GM18507 (cell line): Measurements from ENCODE around the gene RPRD2.
A peak's percentile ranks its signal among the peaks of the same experiment; 100 is the strongest.
"Not testable (repeated sequence)": the region's sequence is repeated elsewhere in the genome, so short reads cannot be mapped to it uniquely, and the experiment has no call there.

ENCODE experiments used
- DNase-seq: peaks from one replicate; pipeline ENCODE4 v3.0.0; 2011; ENCODE audit warnings: low read depth; ENCODE audit not compliant: insufficient read length; ENCODE audit errors: extremely low spot score
- FAIRE-seq: peaks from 2 replicates; lab custom pipeline; 2011; peaks lifted over from hg19 to GRCh38; lab: Jason Lieb, UNC

RPRD2 gene

DNA sequence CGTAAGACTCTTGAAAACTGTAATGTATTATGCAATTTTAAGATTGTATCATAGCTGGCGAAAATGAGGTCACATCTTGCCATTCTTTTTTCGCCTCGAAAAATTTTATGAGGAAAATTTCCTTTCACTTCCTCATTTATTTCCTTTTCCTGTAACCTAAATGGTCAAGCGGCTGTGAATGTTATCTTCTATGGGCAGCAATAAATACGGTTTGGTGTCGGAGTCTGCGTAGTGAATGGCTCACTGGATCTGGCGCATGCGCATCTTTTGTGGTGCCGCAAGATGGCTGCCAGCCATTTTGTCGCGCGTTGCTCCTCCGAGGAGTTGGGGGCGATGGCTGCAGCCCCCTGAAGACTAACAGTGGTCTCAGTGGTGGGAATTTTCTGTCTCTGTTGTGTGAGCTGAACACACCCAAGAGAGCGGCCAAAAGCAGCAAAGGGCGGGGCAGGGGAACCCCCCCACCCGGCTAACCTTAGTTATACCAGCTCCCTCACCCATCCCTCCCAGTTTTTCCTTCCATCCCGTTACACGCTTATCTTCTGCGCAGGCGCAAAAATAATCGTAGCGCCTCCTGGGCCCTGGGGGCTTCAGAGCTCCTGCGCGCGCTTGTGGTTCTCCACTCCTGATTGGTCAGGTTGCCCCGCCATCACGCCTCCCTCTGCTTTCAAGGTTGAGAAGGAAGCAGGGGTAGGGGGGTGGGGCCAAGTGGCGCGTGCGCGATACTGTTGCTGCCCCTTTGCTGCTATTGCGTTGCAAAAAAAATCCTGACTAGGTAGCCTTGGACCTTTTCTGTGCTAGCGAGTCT lies at the start of gene RPRD2:
Gene RPRD2, plus strand, starts transcription at position 722 of the 805 bp plus-strand sequence. CDS start 568 bp downstream, outside the sequence.
- peak; percentile 88 for FAIRE-seq

DNA sequence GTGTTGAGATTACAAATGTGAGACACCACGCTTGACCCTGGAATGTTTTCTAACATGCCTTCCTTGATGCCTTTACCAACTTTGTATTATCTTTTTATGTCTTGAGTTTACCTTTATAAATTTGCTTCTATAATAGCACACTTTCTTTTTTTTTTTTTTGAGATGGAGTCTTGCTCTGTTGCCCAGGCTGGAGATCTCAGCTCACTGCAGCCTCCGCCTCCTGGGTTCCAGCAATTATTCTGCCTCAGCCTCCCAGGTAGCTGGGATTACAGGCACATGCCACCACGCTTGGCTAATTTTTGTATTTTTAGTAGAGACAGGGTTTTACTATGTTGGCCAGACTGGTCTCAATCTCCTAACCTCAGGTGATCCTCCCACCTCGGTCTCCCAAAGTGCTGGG lies 49.3 kb upstream of the RPRD2 start:
- DNase-seq, FAIRE-seq: not testable (repeated sequence)

More for the DNA sequence above, at the start of gene RPRD2:
- peak; percentile 92 for DNase-seq

DNA sequence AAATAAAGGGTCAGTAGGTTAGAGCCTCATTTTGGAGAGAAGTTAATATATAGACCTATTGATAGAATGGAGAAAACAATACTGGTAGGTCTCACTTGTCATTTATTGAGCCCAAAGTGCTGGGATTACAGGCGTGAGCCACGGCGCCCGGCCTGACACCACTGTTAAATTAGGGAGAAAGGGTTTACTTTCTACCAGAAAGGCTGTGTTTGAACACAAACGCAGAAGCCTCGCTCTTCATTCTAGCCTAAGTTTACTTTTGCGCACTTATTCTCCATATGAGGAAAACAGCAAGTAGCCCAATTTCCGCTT lies 43.3 kb upstream of the RPRD2 start:
- DNase-seq = no peak
- FAIRE-seq = no peak

DNA sequence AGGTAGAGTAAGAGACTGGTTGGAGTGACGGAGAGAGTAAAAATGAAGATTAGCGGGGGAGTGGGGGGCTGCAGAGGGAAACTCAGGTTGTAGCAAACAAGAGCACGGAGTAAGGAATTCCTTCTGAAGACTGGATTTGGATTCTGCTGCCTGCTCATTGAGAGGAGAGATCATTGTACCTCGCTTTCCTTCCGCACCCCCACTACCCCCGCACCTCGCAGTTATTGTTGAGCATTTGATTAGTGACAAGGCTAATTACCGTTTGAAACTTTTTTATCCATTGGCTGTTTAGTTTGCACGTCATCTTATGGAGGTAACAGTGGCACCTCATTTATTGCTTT lies 42.2 kb upstream of the RPRD2 start:
- DNase-seq (no peak), FAIRE-seq (no peak)

DNA sequence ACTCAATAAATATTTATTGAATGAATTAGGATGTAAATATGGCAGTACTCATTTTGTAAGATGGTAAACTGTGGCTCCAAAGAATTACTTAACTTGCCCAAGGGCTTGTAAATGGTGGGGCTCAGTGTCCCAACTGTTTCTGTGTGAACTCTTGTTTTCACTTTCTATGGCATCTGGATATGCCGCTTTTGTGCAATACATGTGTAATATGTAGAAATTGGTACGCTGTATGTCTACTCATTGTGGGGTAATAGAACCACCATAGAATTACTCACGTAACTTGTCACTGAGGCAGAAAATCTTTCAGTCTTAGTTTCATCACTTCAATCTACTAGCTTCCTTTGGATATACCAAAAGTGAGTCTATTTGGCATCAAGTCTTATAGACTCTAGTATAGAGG lies 41.6 kb upstream of the RPRD2 start:
- DNase-seq (no peak), FAIRE-seq (no peak)

DNA sequence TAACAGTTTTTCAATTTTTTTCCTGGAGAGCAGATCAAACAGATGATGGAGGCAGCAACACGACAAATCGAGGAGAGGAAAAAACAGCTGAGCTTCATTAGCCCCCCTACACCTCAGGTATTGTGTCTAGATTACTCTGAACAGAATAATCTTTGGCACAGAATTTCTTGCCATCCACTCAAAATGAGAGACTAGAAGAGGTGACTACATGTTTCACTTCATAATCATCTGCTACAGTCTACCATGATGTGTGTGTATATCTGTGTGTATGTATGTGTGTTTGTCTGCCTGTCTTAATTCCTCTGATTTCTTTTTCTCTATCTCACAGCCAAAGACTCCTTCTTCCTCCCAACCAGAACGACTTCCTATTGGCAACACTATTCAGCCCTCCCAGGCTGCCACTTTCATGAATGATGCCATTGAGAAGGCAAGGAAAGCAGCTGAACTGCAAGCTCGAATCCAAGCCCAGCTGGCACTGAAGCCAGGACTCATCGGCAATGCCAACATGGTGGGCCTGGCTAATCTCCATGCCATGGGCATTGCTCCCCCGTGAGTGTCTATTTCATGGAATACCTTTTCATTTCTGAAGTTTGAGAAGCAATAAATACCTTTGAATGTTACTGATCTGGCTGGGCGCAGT lies 31.2 kb upstream of the RPRD2 start:
- no peak for FAIRE-seq
- no peak for DNase-seq

DNA sequence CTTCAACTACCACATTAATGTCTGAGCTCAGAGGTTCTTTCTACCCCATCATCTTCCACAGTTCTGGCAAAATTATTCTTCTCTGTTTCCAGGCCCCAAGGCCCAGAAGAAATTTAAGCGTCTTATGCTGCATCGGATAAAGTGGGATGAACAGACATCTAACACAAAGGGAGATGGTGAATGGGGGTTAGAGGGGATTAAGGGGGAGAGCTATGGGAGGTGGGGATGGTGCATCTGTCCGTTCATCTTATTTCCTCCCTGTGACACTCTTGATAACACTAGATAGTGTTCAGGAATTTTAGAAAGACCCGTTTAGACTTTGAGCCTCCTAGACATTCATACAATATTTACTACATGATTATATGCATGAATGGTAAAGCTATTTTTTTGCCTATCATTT lies 17.6 kb upstream of the RPRD2 start:
- FAIRE-seq (no peak), DNase-seq (no peak)

DNA sequence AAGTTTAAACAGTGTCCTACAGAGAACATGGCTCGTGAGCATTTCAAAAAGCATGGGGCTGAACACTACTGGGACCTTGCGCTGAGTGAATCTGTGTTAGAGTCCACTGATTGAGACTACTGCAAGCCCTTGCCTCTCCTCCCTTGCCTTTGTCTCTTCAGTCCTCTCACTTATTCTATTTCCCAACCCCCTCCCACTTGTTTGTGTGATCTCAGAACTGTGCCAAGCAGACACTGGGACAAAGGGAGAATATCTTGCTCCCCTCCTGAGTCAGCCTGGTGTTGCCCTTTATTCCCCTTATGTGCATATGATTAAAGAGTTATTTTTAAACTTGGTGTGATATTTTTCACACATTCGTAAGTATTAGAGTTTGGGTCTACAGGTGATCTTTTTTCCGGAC lies 11.1 kb upstream of the RPRD2 start:
- no peak for DNase-seq

DNA sequence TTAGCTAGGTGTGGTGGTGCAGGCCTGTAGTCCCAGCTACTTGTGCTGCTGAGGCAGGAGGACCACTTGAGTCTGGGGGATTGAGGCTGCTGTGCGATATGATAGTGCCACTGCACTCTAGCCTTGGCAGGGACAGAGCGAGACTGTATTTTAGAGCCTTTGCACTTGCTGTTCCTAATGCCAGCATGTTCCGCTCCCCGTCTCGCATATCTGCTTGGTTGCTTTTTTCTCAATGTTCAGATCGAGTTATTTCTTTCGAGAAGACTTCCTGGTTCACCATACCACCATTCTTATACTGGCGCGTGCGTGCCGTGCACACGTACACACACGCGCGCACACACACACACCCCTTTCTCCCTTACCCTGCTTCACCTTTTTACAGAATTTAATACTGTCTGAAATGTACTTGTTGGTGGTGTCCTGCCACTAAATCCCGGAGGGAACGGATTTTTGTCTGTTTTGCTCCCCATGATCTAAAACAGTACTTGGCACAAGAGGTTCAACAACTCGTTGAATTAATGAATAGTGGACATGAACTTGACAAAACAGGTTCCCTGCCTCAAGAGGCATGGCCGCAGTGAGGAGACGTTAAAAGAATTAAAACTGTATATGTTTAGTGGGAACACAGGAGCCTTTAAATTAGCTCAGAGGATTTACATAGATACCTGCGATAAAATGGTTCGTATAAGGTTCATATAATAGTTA lies 1.1 kb upstream of the RPRD2 start:
- FAIRE-seq (no peak), DNase-seq (no peak)

More for the DNA sequence above, 11.1 kb upstream of the RPRD2 start:
- FAIRE-seq = no peak

DNA sequence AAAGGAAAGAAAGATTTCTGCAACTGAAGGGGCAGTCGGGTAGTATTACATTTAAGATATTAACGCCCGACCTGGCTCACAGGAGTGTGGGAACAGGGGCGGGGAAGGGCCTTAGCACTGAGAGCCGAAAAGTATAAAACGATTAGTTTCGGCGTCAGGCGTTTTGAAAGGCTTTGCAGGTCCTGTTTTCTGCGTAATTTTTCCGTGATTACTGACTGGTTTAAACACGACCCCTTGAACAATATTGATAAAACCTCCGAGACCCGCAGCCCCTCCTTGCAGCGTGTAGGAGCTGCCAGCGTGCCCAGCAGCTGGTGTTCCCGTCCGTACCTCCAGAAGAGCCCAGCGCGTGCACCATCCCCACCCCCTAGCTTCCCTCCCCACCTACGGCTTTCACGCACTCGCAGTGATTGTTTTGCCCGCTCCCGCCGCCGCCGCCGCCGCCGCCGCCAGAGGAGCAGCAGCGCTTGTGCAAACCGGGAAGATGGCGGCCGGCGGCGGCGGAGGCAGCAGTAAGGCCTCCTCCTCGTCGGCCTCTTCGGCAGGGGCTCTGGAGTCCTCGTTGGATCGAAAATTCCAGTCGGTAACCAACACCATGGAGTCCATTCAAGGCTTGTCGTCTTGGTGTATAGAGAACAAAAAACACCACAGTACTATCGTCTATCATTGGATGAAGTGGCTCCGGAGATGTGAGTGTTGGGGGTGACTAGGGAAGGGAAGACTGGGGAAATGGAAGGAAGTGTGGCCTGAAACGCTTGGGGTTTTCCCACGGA lies 470 bp downstream of the RPRD2 start:
- peak; percentile 53 for FAIRE-seq
- DNase-seq = no peak

DNA sequence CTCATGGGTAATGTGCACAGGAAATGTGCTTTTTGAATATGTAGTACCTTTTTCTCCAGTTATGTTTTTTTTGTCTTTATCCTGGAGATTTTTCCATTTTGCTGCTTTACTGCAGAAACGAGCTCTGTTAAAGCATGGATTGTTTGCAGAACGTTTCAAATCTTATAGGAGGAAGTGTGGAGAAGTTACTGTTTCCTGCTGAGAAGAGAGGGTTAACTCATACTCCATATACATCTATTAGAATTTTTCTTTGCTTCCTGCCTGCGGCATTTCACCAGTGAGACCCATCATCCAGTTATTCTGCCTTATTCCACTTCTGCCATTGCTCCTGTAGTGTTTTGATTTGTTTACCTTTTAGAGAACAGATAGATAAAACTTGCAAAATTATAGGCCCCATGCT lies 2.0 kb downstream of the RPRD2 start:
- DNase-seq = no peak
- no peak for FAIRE-seq

DNA sequence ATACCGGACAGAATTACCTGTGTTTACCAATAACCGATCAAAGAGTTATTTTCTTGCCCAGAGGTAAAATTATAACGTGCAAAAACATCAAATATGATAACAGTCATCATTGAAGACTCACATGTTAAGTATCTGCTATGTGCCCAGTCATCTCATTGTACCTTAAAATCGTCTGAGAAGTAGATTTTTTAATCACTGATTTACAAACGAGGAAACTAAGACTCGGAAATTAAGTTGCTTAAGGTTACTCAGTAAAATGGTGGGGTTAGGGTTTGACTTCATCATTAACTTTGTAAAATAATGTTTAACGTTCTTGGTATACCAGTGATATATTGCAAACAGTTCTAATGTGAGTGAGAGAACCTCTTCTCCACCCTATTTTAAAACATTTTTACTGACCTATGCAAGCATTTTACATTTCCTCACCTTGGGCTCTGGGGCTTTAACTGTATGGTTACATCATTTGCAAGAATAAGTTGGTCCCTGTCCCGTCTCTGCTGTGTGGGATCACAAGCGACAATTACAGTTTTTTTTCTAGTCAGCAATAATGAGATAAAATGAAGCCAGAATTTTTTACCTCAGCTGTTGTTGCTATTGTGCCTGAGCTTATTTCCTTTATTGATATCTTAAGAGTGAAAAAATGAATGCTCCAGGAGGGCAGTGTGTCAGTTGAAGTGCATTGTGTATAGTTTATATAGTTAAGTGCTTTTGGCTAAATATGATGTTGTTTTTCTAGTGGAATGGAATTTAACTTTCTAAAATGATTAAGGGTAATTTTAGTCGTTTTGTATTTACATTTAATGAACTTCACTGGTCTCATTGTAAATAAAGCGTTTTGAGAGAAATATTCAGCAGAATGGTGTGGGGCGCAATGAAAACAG lies 2.7 kb downstream of the RPRD2 start:
- DNase-seq = no peak
- FAIRE-seq = peak; percentile 38

DNA sequence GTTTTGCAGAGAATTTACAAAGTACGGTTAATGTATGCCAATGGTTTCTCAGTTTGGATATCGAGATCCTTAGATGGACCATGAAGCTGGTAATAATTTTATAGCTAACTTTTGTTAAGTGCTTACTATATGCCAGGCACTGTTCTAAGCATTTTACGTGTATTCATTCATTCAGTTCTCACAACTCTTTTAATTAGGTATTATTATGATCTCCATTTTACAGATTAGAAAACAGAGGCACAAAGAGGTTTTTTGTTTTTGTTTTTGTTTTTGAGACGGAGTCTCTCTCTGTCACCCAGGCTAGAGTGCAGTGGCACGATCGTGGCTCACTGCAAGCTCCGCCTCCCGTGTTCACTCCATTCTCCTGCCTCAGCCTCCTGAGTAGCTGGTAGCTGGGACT lies 7.2 kb downstream of the RPRD2 start:
- FAIRE-seq (no peak), DNase-seq (no peak)

DNA sequence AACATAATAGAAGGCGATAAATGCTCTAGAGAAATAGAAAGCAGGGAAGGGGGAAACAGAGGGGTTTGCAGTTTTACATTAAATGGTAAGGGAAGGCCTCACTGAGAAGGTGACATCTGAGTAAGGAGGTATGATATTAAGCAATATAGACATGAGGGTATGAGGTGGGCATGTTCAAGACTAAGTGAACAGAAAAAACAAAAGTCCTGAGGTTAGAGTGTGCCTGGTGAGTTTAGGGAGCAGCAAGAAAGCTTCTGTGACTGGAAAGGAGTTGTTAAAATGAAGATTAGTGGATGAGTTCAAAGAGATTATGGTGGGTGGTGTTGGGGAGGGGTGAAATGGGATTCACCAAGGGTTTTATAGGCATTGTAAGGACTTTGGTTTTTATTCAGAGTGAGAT lies 8.6 kb downstream of the RPRD2 start:
- no peak for DNase-seq
- FAIRE-seq = no peak

DNA sequence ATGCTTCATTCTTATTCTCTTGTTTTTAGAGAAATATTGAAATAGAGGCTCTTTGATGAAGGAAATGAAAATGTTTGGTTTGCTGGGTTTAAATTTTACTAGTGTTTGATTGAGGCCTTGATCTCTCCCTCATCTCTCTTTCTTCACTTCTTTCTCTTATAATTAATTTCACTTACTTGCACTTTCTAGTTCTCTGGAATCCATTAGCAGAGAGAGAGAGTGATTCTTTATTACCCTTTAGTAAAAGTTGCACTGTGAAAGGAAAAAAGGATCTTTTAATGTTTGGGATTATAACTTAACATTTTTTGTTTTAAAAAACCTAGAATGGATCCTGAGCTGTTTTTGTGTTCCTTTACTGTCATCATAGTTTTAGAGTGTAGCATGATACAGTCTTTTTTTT lies 12.2 kb downstream of the RPRD2 start:
- FAIRE-seq (no peak), DNase-seq (no peak)

DNA sequence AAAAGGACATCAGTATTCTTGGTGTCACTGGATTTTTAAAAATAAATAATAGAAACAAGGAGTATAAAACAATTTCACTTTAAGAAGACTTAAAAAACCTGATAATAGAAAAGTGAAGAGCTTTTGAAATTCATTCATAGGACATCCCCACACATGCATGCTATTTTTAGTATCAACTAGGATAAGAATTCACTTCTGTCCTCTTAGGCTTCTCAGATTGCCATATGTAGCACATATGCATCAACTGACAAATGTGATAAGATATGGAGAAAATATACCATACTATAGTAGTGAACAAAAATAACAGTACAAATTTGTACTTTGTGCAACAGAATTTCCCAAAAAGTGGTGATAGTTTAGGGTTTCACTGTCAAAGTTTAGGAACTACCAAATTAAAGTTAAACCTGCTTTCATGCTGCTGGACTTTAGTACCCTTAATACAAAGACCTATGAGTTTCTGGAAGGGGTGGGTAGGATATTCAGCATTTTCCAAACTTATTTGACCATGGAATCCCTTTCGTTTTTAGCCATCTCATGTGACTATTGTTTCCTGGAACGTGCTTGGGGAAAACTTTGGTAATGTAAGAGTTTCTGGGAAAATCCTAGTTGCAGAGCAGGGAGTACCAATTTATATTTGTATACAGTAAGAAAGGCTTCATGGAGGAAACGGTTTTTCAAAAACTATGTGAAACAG lies 19.8 kb downstream of the RPRD2 start:
- FAIRE-seq (no peak), DNase-seq (no peak)

DNA sequence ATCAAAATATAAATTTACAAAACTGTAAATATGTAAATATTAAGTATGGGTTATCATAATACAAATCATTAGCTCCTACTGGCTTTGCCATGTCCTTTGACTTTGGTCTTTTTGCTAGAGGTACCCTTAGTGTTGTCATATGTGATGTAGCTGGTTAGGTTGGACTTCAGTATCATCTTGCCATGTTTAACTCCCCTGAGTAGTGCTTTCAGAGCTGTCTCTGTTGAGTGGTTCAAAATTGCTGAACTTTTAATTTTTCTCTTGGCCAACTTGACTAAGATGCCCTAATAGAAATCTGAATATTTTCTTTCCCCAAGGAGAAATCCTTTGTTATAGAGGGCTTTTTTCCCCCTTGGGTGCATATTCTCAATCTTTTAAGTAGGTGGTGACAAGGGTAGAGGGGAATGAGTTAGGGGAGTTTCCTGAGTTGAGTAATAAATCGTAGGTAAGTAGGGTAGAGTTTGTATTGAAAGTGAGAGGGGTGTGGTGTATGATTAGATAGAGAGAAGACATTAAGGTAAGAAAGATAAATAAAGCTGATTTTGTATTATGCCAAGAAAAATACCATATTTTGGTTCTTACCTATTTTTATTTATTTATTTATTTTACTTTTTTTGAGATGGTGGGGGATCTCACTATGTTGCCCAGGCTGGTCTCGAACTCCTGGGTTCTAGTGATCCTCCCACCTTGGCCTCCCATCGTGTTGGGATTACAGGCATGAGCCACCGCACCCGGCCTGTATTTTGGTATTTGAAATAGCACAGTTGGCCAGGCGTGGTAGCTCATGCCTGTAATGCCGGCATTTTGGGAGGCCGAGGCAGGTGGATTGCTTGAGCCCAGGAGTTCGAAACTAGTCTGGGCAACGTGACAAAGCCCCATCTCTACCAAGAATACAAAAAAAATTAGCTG lies 21.8 kb downstream of the RPRD2 start:
- FAIRE-seq (no peak), DNase-seq (no peak)

DNA sequence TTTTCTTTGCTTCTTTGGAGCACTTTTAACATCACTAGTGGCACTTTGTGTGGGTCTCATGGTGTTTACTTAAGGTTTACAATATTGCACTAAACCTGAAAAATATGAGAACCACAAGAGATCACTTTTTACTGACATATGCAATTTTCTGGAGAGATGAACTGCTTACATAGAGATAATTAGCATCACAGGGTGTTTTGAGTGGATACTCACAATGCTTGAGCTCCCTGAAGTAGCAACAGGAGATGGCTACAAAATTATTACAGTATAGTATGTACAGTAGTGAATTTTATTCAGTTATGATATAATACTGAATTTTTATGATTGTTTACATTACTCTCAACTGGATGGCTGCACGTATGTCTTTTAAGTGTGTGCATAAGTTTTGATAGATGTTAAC lies 22.6 kb downstream of the RPRD2 start:
- FAIRE-seq (peak; percentile 5), DNase-seq (no peak)
